Muscle of leg (tissue), 16 donors: Measurements from ENCODE around the gene PPP3CA. TPM values are rescaled to one million over a fixed set of nuclear protein-coding genes. Genes with fewer than 3 reads are reported as not detected.

ENCODE experiments used
- DNase-seq: peaks from one replicate; pipeline ENCODE4 v3.0.0; 2013
- H3K27ac ChIP-seq: one replicate; pipeline ENCODE4 v1.5.1; 2013; ENCODE audit warnings: mild to moderate bottlenecking, low read length, control low read depth
- H3K27me3 ChIP-seq: one replicate; pipeline ENCODE4 v1.6.1; 2013; ENCODE audit warnings: low read length; ENCODE audit not compliant: control insufficient read depth, insufficient read depth
- H3K36me3 ChIP-seq: one replicate; pipeline ENCODE4 v1.6.1; 2013; ENCODE audit warnings: low read length; ENCODE audit not compliant: control insufficient read depth, insufficient read depth
- H3K4me1 ChIP-seq: one replicate; pipeline ENCODE4 v1.6.1; 2013; ENCODE audit warnings: low read length; ENCODE audit not compliant: control insufficient read depth, insufficient read depth
- H3K4me3 ChIP-seq: one replicate; pipeline ENCODE4 v1.5.1; 2013; ENCODE audit warnings: low read length, control low read depth
- H3K9me3 ChIP-seq: replicated peaks from 2 replicates; pipeline ENCODE4 v1.6.1; 2013; ENCODE audit warnings: low read depth, low read length; ENCODE audit not compliant: control insufficient read depth
- whole genome bisulfite sequencing: methylation state at CpG from one replicate; pipeline ENCODE4 v1.1.5; 2013; ENCODE audit warnings: missing lambda C conversion rate; ENCODE audit not compliant: insufficient coverage; 5-methylcytosine and 5-hydroxymethylcytosine counted together
- long read RNA-seq, 11 donors: transcript quantifications; one replicate each; lab custom pipeline, GENCODE V29; 2026
- polyA plus RNA-seq, 8 donors: library from polyadenylated mRNA; unstranded; fragments of 120-200 nt; gene quantifications; one replicate each; pipeline versions ENCODE4 v1.2.1 to v1.2.3, GENCODE V29; 2013; ENCODE audit warnings: inconsistent platforms in 1 of 8, low replicate concordance in 1 of 8; ENCODE audit not compliant: insufficient read length in 8 of 8, insufficient read depth in 1 of 8
- total RNA-seq: library from RNA; stranded (reverse); fragments of 120-200 nt; gene quantifications from one replicate; pipeline ENCODE4 v1.2.4, GENCODE V29; 2013

The PPP3CA gene
- total RNA-seq (25.9 TPM), polyA plus RNA-seq (10 to 100 TPM; 18.2 to 41.9 (median 31.0) TPM)
- long read RNA-seq, donor 1, partial matches to known transcripts = 0 of 1 reads
- long read RNA-seq, donor 1, other reads (novel, unspliced or antisense) = 0 of 1 reads
- long read RNA-seq, donor 2, partial matches to known transcripts = 5 of 5 reads
- long read RNA-seq, donor 2, other reads (novel, unspliced or antisense) = 0 of 5 reads
- long read RNA-seq, donor 3, full-length matches to known transcripts = 4 of 75 reads
- long read RNA-seq, donor 3, partial matches to known transcripts = 71 of 75 reads
- long read RNA-seq, donor 3, other reads (novel, unspliced or antisense) = 0 of 75 reads
- long read RNA-seq, donor 4, partial matches to known transcripts = 11 of 12 reads
- long read RNA-seq, donor 4, other reads (novel, unspliced or antisense) = 0 of 12 reads
- long read RNA-seq, donor 5, transcript PPP3CA-202 (13 exons, 3,604 nt) = major isoform, 6 of 6 reads
- long read RNA-seq, donor 5, partial matches to known transcripts = 0 of 6 reads
- long read RNA-seq, donor 5, other reads (novel, unspliced or antisense) = 0 of 6 reads
- long read RNA-seq, donor 6, full-length matches to known transcripts = 4 of 77 reads
- long read RNA-seq, donor 6, partial matches to known transcripts = 68 of 77 reads
- long read RNA-seq, donor 6, other reads (novel, unspliced or antisense) = 5 of 77 reads
- long read RNA-seq, donor 7, partial matches to known transcripts = 0 of 4 reads
- long read RNA-seq, donor 7, other reads (novel, unspliced or antisense) = 0 of 4 reads
- long read RNA-seq, donor 8, partial matches to known transcripts = 0 of 2 reads
- long read RNA-seq, donor 8, other reads (novel, unspliced or antisense) = 0 of 2 reads
- long read RNA-seq, donor 9 = 0 reads
- long read RNA-seq, donor 10, partial matches to known transcripts = 7 of 18 reads
- long read RNA-seq, donor 10, other reads (novel, unspliced or antisense) = 9 of 18 reads
- long read RNA-seq, donor 11, partial matches to known transcripts = 79 of 81 reads
- long read RNA-seq, donor 11, other reads (novel, unspliced or antisense) = 0 of 81 reads

DNA sequence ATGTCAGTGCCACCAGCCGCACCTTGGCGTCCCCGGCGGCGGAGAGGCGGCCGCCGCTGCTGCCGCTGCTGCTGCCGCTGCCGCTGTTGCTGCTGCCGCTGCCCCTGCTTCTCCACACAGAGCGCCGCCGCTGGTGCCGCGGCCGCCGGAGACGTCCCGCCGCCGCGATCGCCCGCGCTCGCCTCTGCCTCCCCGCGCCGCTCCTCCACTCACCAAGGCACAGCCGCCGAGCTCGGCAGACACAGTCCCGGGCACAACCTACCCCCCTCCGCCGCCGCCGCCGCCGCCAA lies at the start of gene PPP3CA:
PPP3CA (minus strand) TSS at position 260 of the 290 bp plus-strand sequence.
- Histone ChIP-seq H3K9me3 (no peaks in the 10 kb centered on the region), H3K4me1 (peaks cover 16% of the 10 kb centered on the region), H3K27ac (peak within 1 kb of the TSS; percentile 99), H3K27me3 (peaks cover 2% of the 10 kb centered on the region), H3K4me3 (peak within 1 kb of the TSS; percentile 97), H3K36me3 (no peaks in the 10 kb centered on the region)
- 0% methylated on average over 41 of the region's 41 CpGs for WGBS
- no peak for DNase-seq

DNA sequence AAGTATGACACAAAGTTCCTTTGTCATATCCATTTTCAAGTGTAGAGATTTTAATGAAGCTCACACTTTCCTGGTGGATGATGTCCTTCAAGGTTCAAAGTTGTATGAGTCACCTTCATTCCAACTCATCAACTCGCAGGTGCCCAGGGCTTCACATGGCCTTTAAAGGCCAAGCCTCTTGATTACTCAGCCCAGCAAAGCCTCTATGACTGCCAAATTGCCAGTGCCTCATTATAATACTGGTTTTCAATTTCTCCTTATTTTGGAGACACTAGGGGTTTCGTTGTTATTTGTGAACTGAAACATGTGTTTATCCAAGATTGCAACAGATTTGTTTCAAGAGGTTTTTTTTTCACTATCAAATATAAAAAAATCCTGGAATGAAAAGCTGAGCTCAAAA lies 45.9 kb upstream of the PPP3CA start:
- no CpG with 5 or more reads among the region's 2 CpGs for WGBS
- no peak overlapping the region for H3K27ac ChIP-seq

GRCh38 chr4:101370663-101371210 lies 23.4 kb upstream of the PPP3CA start:
- no peak for DNase-seq
- Histone ChIP-seq H3K9me3 (no peaks in the 10 kb centered on the region), H3K36me3 (no peaks in the 10 kb centered on the region), H3K27me3 (no peaks in the 10 kb centered on the region), H3K4me1 (no peaks in the 10 kb centered on the region), H3K4me3 (no peak overlapping the region), H3K27ac (no peak overlapping the region)
- WGBS = 67% methylated on average over 1 of the region's 5 CpGs

More for the DNA sequence above, 45.9 kb upstream of the PPP3CA start:
- Histone ChIP-seq H3K36me3 (no peaks in the 10 kb centered on the region), H3K27me3 (no peaks in the 10 kb centered on the region), H3K4me1 (no peaks in the 10 kb centered on the region), H3K4me3 (no peak overlapping the region), H3K9me3 (no peaks in the 10 kb centered on the region)
- DNase-seq = no peak

- Histone ChIP-seq H3K36me3 (no peaks in the 10 kb centered on the region), H3K27me3 (no peaks in the 10 kb centered on the region), H3K9me3 (no peaks in the 10 kb centered on the region), H3K4me3 (no peak overlapping the region), H3K27ac (no peak overlapping the region), H3K4me1 (no peaks in the 10 kb centered on the region)
- DNase-seq = no peak
- no CpG with 5 or more reads among the region's 1 CpG for WGBS
Observed at GRCh38 chr4:101367201-101367600, 19.9 kb upstream of the PPP3CA start.

GRCh38 chr4:101366331-101366730 lies 19.0 kb upstream of the PPP3CA start:
- H3K9me3 ChIP-seq = no peaks in the 10 kb centered on the region
- no peak overlapping the region for H3K4me3 ChIP-seq
- DNase-seq = no peak
- no peaks in the 10 kb centered on the region for H3K27me3 ChIP-seq
- H3K27ac ChIP-seq = no peak overlapping the region
- no peaks in the 10 kb centered on the region for H3K36me3 ChIP-seq
- H3K4me1 ChIP-seq = no peaks in the 10 kb centered on the region

GRCh38 chr4:101357751-101358150 lies 10.4 kb upstream of the PPP3CA start:
- DNase-seq = no peak
- no peaks in the 10 kb centered on the region for H3K36me3 ChIP-seq
- H3K4me3 ChIP-seq = no peak overlapping the region
- H3K9me3 ChIP-seq = no peaks in the 10 kb centered on the region
- H3K27me3 ChIP-seq = no peaks in the 10 kb centered on the region
- no peaks in the 10 kb centered on the region for H3K4me1 ChIP-seq
- 52% methylated on average over 3 of the region's 3 CpGs for WGBS
- H3K27ac ChIP-seq = no peak overlapping the region

DNA sequence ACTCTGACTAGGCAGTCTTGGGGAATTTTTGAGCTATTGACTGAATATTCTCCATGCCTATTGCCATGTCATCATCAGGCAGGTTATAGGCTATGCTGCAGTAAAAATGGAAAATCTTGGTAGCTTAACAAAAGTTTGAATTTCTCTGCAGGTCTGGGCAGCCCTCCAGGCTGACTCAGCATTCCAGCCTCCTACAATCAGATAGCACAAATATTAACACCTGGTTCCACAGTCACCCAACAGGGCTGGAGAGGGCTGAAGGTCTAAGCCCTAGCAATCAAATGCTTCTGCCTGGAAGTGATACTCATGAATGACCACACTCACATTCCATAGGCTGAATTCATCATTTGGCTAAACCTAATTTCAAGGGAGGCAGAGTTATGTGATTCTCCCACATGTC lies 9.6 kb upstream of the PPP3CA start:
- Histone ChIP-seq H3K4me1 (no peaks in the 10 kb centered on the region), H3K27me3 (no peaks in the 10 kb centered on the region), H3K36me3 (no peaks in the 10 kb centered on the region), H3K27ac (no peak overlapping the region), H3K4me3 (no peak overlapping the region), H3K9me3 (no peaks in the 10 kb centered on the region)
- DNase-seq = no peak

- Histone ChIP-seq H3K36me3 (no peaks in the 10 kb centered on the region), H3K4me3 (no peak overlapping the region), H3K9me3 (no peaks in the 10 kb centered on the region), H3K27me3 (no peaks in the 10 kb centered on the region), H3K27ac (no peak overlapping the region), H3K4me1 (no peaks in the 10 kb centered on the region)
- no peak for DNase-seq
- 72% methylated on average over 3 of the region's 8 CpGs for WGBS
Observed at GRCh38 chr4:101355767-101356702, 8.7 kb upstream of the PPP3CA start.

DNA sequence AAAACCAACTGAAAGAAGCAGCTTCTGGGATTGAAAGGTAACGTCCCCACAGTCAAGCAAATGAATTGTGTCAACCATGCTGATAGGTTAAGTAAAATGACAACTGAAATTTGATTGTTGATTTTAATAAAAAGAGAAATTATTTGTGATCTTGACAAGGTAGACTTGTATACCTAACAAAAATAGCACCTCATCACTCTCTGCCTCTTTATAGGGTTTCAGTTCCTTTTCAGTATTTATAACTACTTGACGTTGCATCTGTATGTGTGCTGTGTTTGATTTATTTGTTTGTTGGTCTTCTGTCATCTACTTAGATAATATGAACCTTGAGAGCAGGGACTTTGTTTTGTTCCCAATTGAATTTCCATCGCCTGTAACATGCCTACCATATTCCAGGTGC lies 7.9 kb upstream of the PPP3CA start:
- H3K27ac ChIP-seq = no peak overlapping the region
- no CpG with 5 or more reads among the region's 3 CpGs for WGBS
- H3K36me3 ChIP-seq = no peaks in the 10 kb centered on the region
- no peaks in the 10 kb centered on the region for H3K4me1 ChIP-seq
- no peak overlapping the region for H3K4me3 ChIP-seq
- no peaks in the 10 kb centered on the region for H3K9me3 ChIP-seq
- H3K27me3 ChIP-seq = peaks cover 2% of the 10 kb centered on the region
- DNase-seq = no peak
